A204.1 (cell line): ENCODE data around the gene NOTCH3.

Experiments used
- FAIRE-seq: peaks from 2 replicates; lab custom pipeline; 2012; peaks lifted over from hg19 to GRCh38; lab: Jason Lieb, UNC

The NOTCH3 gene

GRCh38 chr19:15235781-15236180, 35.0 kb upstream of the NOTCH3 start:
- FAIRE-seq = no peak

- FAIRE-seq = no peak
These were observed 33.8 kb upstream of the NOTCH3 start for GRCh38 chr19:15234431-15235130.

GRCh38 chr19:15231271-15231670, 30.5 kb upstream of the NOTCH3 start:
- FAIRE-seq = no peak

- FAIRE-seq = no peak
These were observed 26.5 kb upstream of the NOTCH3 start for GRCh38 chr19:15227261-15227660.

GRCh38 chr19:15225760-15226159, 25.0 kb upstream of the NOTCH3 start:
- no peak for FAIRE-seq

- no peak for FAIRE-seq
These were observed 23.0 kb upstream of the NOTCH3 start for GRCh38 chr19:15223649-15224361.

- peak; percentile 99 for FAIRE-seq
These were observed 22.2 kb upstream of the NOTCH3 start for GRCh38 chr19:15222738-15223648.

- no peak for FAIRE-seq
These were observed 20.0 kb upstream of the NOTCH3 start for GRCh38 chr19:15220833-15221232.

- no peak for FAIRE-seq
These were observed 17.7 kb upstream of the NOTCH3 start for GRCh38 chr19:15218501-15218900.

- FAIRE-seq = no peak
These were observed 15.6 kb upstream of the NOTCH3 start for GRCh38 chr19:15216363-15216762.

- FAIRE-seq = no peak
These were observed 13.1 kb upstream of the NOTCH3 start for GRCh38 chr19:15213715-15214381.

GRCh38 chr19:15212711-15213110, 11.9 kb upstream of the NOTCH3 start:
- no peak for FAIRE-seq

- FAIRE-seq = no peak
These were observed 9.6 kb upstream of the NOTCH3 start for GRCh38 chr19:15210323-15210781.

GRCh38 chr19:15201374-15202023, 704 bp upstream of the NOTCH3 start:
- no peak for FAIRE-seq

- FAIRE-seq = no peak
These were observed 888 bp downstream of the NOTCH3 start for GRCh38 chr19:15199661-15200552.

- FAIRE-seq = no peak
These were observed 1.7 kb downstream of the NOTCH3 start for GRCh38 chr19:15198951-15199660.

- FAIRE-seq = no peak
These were observed 2.9 kb downstream of the NOTCH3 start for GRCh38 chr19:15197942-15198341.

- FAIRE-seq = no peak
These were observed 3.4 kb downstream of the NOTCH3 start for GRCh38 chr19:15197275-15197941.

GRCh38 chr19:15196360-15197005, 4.3 kb downstream of the NOTCH3 start:
- FAIRE-seq = no peak
